ENCODE data around the gene SLC36A2.
"Not testable (repeated sequence)": the region's sequence is repeated elsewhere in the genome, so short reads cannot be mapped to it uniquely, and the experiment has no call there.

SLC36A2 gene

GRCh38 chr5:151320481-151320880, 26.9 kb downstream of the SLC36A2 start:
- DNase-seq = no peak

GRCh38 chr5:151318850-151319732, 28.3 kb downstream of the SLC36A2 start:
- DNase-seq = no peak

- DNase-seq = no peak
Measured at GRCh38 chr5:151317871-151318270, 29.5 kb downstream of the SLC36A2 start.

- no peak for DNase-seq
Measured at GRCh38 chr5:151315998-151316597, 31.3 kb downstream of the SLC36A2 start.

- no peak for DNase-seq
Measured at GRCh38 chr5:151313357-151313756, 34.0 kb downstream of the SLC36A2 start.

GRCh38 chr5:151312756-151313324, 34.5 kb downstream of the SLC36A2 start:
- no peak for DNase-seq

- DNase-seq = no peak
Measured at GRCh38 chr5:151310932-151311331, 36.4 kb downstream of the SLC36A2 start.

GRCh38 chr5:151309821-151310220, 37.5 kb downstream of the SLC36A2 start:
- DNase-seq = not testable (repeated sequence)

- not testable (repeated sequence) for DNase-seq
Measured at GRCh38 chr5:151309266-151309665, 38.1 kb downstream of the SLC36A2 start.

- DNase-seq = no peak
Measured at GRCh38 chr5:151303666-151304065, 43.7 kb downstream of the SLC36A2 start, which contains the start of gene SLC36A3. SLC36A3 (minus strand) TSS chr5:151303766; CDS start chr5:151303354, 412 bp downstream.

GRCh38 chr5:151298063-151298855, 49.1 kb downstream of the SLC36A2 start:
- no peak for DNase-seq

- no peak for DNase-seq
Measured at GRCh38 chr5:151296974-151297373, 50.4 kb downstream of the SLC36A2 start.

- no peak for DNase-seq
Measured at GRCh38 chr5:151296478-151296830, 50.9 kb downstream of the SLC36A2 start.

GRCh38 chr5:151295791-151296477, 51.4 kb downstream of the SLC36A2 start:
- DNase-seq = no peak

- no peak for DNase-seq
Measured at GRCh38 chr5:151295138-151295537, 52.2 kb downstream of the SLC36A2 start.

GRCh38 chr5:151293624-151294023, 53.7 kb downstream of the SLC36A2 start:
- no peak for DNase-seq

- DNase-seq = no peak
Measured at GRCh38 chr5:151288180-151288579, 59.2 kb downstream of the SLC36A2 start.

GRCh38 chr5:151286246-151286645, 61.1 kb downstream of the SLC36A2 start:
- DNase-seq = no peak

- no peak for DNase-seq
Measured at GRCh38 chr5:151285683-151286082, 61.7 kb downstream of the SLC36A2 start.

- DNase-seq = no peak
Measured at GRCh38 chr5:151284392-151284967, 62.9 kb downstream of the SLC36A2 start.

GRCh38 chr5:151283120-151283825, 64.1 kb downstream of the SLC36A2 start:
- DNase-seq = no peak

All from NCI-H2107 (cell line).